Activated T-helper 1 cell treated with anti-CD3 and anti-CD28 coated beads, Interleukin-12 subunit alpha, Interleukin-12 subunit beta, Interleukin-2, Interleukin-4 antibody, amounts not matched to agents 30 ng/mL and 10 ng/mL and 1 ng/mL, durations not matched to agents 14 hours and 24 hours and 36 hours (primary cell): ENCODE results near the gene DPEP1. TPM values are rescaled to one million over a fixed set of nuclear protein-coding genes. Genes with fewer than 3 reads are reported as not detected.
A peak's percentile ranks its signal among the peaks of the same experiment; 100 is the strongest.

Experiments
- DNase-seq: peaks from one replicate; pipeline ENCODE4 v3.0.0; 2021; ENCODE audit warnings: low spot score
- H3K27ac Mint-ChIP-seq: one replicate; pipeline ENCODE4 v1.8.0; 2021; ENCODE audit warnings: mild to moderate bottlenecking, mixed read lengths
- H3K27me3 Mint-ChIP-seq: one replicate; pipeline ENCODE4 v1.8.0; 2022; ENCODE audit warnings: mild to moderate bottlenecking, moderate library complexity, mixed read lengths; ENCODE audit not compliant: insufficient read depth
- H3K36me3 Mint-ChIP-seq: one replicate; pipeline ENCODE4 v1.8.0; 2021; ENCODE audit warnings: low read depth, mixed read lengths
- H3K4me1 Mint-ChIP-seq: one replicate; pipeline ENCODE4 v1.8.0; 2021; ENCODE audit warnings: low read depth, mixed read lengths
- H3K4me3 Mint-ChIP-seq: one replicate; pipeline ENCODE4 v1.8.0; 2021; ENCODE audit warnings: mild to moderate bottlenecking, moderate library complexity, mixed read lengths
- H3K9me3 Mint-ChIP-seq: one replicate; pipeline ENCODE4 v1.8.0; 2021; ENCODE audit warnings: mixed read lengths
- intact Hi-C: fragments of 100-400 bp; cut with micrococcal nuclease; formaldehyde crosslinking; loops from one replicate; pipeline ENCODE4 v1.15.1; 2024
- total RNA-seq: library from RNA; stranded (reverse); gene quantifications from 2 replicates; pipeline ENCODE4 v1.2.3, GENCODE V29; 2022

DPEP1 gene
- total RNA-seq, 1 donor from 2014 or later = not detected

DNA sequence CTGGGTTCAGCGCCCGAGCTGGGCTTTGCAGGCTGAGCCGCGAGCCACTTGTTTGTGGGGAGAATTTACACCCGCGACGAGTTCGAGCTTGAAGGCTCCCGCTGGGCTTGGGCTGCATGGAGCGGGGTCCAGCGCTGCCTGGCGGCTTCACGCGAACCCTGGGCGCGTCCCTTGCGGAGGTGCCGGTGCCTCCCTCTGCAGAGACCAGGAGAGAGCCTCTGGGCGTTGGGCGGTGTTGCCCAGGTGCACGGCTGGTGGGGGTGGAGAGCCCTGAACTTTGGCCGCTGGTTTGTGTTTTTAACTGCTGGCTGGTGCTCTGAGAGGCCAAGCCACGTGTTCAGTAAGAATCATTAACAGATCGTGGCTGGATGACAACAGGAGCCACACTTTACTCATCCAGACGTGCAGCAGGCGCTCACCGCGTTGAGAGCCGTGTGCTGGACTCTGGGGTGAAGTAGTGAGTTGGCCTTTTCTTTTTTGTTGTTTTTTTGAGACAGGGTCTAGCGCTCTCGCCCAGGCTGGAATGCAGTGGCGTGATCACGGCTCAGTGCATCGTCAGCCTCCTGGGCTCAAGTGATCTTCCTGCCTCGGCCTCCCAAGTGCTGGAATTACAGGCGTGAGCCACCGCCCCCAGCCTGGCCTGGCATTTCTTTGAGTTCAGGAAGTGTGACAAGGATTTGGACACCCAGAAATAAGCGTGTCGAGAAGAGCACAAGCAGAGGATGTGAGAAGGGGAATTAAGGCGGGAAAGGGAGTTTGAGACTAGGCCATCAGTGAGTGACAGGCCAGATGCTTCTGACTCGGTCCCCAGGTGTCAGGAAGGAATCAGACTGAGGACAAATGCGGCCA, 73.9 kb downstream of the DPEP1 start:
- no peak for DNase-seq
- intact Hi-C loops = no loop called here
- peaks cover 5% of the 10 kb centered on the region for H3K9me3 Mint-ChIP-seq

More for the DNA sequence above, 73.9 kb downstream of the DPEP1 start:
- Mint-ChIP-seq H3K4me1 (peaks cover 6% of the 10 kb centered on the region), H3K4me3 (peak overlapping the region; percentile 94), H3K27me3 (no peaks in the 10 kb centered on the region), H3K27ac (peak overlapping the region; percentile 74), H3K36me3 (peaks cover 18% of the 10 kb centered on the region)

Other genes with a start within 250 kb of the DPEP1 start
- gene ANKRD11, start 123.1 kb upstream of the DPEP1 start, total RNA-seq = 176 and 179 TPM in 2 replicates
- 106 and 112 TPM in 2 replicates for gene SPG7, start 105.2 kb upstream of the DPEP1 start, total RNA-seq
- gene RPL13, start 53.0 kb upstream of the DPEP1 start, total RNA-seq = 2,076 and 2,133 TPM in 2 replicates
- 32.2 and 35.2 TPM in 2 replicates for gene CPNE7, start 37.9 kb upstream of the DPEP1 start, total RNA-seq
- gene CHMP1A, start 44.1 kb downstream of the DPEP1 start, total RNA-seq = 85.7 and 87.7 TPM in 2 replicates
- 15.1 and 16.1 TPM in 2 replicates for gene SPATA33, start 44.2 kb downstream of the DPEP1 start, total RNA-seq
- 93.9 and 99.6 TPM in 2 replicates for gene CDK10, start 73.0 kb downstream of the DPEP1 start, total RNA-seq
- gene SPATA2L, start 88.1 kb downstream of the DPEP1 start, total RNA-seq = 14.1 and 15.2 TPM in 2 replicates
- gene VPS9D1, start 107.3 kb downstream of the DPEP1 start, total RNA-seq = 4.9 and 5.9 TPM in 2 replicates
- gene ZNF276, start 107.9 kb downstream of the DPEP1 start, total RNA-seq = 34.2 and 36.4 TPM in 2 replicates
- gene FANCA, start 203.0 kb downstream of the DPEP1 start, total RNA-seq = 210 and 221 TPM in 2 replicates
- gene SPIRE2, start 214.8 kb downstream of the DPEP1 start, total RNA-seq = 1.5 and 2.7 TPM in 2 replicates